Globus pallidus (tissue), 1 donor: Measurements from ENCODE around the gene ARMH3.
"Not testable (repeated sequence)": the region's sequence is repeated elsewhere in the genome, so short reads cannot be mapped to it uniquely, and the experiment has no call there.

Experiments
- DNase-seq: peaks from one replicate; pipeline ENCODE4 v3.0.0-alpha.2; 2015; ENCODE audit warnings: low spot score

Gene ARMH3

DNA sequence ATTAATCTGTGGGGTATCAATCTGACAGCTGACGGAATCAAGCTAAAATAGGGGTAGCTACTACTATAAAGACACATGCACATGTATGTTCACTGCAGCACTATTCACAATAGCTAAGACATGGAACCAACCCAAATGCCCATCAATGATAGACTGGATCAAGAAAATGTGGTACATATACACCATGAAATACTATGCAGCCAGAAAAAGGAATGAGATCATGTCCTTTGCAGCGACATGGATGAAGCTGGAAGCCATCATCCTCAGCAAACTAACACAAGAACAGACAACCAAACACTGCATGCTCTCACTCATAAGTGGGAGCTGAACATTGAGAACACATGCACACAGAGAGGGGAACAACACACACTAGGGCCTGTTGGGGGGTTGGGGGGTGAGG lies 75.3 kb downstream of the ARMH3 start:
- not testable (repeated sequence) for DNase-seq

DNA sequence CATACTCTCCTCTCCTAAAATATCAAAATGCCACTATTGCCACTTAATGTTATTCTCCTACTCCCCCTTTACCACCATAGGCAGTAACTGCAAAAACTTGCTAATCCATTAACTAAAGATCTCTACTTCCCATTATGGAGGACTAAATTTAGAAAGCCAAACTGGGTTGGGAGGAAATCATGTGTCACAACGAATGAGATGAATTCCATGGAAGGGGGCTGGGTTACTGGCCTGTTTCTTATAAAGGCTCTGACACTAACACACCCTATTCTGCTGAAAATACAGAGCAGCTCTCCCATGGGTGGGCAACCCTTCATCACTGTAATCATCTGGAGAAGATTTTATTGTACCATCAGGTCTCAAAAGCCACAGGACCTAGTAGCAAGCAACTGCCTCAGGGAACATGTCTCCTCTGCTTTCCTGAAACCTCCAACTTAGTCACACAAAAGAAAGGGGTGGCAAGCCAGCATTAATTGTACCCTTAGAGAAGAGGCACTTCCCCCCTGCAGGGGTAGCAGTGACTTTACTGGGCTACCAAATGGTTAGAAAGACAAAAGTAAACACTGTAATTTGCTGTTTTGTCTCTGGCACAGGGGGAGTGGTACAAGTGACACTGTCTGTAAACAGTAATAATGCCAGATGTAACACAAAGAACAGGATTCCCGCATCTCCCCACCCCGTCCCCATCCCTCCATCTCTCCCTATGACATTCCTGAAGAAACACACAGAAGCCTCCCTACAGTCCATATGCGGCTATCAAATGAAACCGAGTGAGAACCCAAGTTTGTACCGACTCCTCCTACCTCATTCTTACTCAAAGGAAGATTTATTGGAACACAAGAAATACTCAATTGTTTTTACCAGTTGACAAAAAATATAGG lies 81.6 kb downstream of the ARMH3 start:
- DNase-seq: peak; percentile 31

DNA sequence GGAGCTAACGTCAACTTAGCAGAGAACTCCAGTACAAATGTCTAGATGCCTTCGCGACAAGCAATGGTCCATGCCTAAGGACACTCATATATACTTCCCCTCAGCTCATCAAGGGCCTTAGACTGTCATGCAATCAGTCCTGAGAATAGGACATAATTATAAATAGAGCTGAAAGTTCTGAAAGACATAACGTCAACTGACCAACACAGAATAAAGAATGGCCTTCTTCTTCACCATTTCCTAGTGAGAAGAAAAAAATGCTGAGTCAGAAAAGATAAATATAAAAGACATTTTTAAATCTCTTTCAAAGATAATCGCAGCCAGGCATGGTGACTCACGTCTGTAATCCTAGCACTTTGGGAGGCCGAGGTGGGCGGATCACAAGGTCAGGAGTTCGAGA lies 83.2 kb downstream of the ARMH3 start:
- DNase-seq: no peak

DNA sequence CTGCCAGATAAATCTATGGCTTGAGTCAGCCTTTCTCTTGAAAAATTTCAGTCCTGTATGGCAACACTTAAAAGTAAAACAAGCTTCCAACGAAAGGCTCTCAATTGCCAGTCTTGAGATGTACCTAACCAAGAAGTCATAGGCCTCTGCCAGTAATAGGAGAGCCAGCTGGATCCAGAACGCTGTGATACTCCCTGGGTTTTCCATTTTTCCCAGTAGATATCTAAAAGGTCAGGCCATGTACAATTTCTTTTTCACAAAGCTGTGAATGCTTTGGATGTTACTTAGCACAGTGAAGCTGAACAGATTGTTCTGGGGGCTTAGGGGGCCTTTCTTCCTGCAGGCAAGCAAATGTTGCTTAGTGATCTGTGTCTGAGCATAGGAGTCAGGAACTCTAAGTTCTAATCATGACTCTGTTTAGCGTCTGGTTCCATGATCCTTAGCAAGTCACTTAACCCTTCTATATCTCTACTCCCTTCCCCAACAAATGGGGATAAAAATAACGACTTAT lies 86.5 kb downstream of the ARMH3 start:
- no peak for DNase-seq

DNA sequence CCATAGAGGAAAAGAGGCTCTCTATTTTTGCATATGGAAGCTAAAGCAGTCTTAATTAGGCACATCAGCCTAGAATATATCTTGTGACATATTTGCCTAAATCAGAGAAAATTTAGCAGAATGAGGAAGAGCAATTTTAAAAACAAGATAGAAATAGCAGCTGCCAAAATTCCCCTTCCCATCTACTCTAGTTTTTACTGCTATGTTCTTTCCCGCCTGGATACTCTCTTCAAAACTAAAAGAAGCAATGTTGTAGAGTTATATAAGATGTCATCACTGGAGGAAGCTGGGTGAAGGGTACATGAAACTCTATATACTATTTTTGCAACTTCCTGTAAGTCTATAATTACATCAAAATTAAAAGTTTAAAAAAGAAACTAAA lies 87.0 kb downstream of the ARMH3 start:
- no peak for DNase-seq

DNA sequence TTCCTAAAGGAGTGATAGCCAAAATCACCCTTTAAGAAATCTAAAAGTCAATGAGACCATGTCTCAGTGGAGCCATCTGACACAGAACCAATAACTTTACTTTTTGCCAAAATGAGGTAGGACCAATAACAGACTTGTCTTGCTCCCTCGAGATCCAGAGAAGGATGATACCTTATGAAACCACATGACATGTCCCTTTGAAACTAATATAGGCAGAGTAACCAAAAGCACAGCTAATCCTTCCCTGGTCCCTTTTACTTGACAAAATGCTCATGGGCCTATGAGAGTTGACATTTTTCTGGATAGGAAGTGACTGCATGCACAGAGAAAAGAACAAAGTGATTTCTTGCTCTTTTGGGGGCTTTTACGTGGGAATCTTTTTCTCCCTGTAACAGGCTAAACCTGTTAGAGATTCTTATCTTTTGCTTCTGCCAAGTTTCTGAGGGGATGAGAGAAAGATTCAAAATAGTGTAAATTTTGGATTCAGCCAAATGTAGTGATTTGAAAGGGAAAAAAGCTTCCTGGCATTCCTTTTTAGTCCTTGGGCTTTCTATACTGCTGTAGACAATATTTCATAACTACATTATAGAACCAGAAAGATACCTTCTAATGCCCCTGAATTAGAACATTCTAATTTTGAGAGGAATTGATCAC lies 87.6 kb downstream of the ARMH3 start:
- no peak for DNase-seq

DNA sequence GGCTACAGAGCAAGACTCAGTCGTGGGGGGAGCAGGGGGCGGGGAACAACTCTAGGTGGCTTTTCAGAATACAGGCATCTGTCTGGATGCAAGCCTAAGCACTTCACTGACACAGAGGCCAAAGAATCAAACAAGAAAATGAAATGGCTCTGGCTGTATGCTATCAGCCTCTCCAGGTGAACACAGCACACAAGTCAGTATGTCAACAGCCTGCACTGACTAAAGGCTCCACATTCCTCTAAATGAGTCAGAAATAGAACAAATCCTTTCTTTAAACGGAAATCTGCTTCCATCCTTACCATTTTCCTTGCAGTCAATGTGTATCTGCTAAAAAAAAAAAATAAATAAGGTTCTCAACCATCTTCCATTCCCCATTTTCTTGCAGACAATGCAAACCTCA lies 88.3 kb downstream of the ARMH3 start:
- DNase-seq: no peak

DNA sequence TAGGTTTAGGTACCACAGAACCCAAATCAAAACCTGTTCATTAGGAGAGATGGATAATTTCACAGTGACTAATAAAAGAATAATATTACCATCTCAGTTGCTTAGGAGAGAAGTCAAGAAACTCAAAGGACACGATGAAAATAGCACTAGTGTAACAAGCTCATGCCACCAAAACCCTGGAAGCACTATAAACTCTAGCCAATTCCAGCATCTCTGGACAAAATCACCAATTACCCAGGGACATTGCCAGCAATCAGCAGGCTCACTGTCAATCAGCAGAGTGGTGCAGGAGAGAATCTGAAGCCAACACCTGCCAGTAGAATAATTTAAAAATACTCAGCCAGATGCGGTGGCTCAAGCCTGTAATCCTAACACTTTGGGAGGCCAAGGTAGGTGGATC lies 88.9 kb downstream of the ARMH3 start:
- DNase-seq: no peak

DNA sequence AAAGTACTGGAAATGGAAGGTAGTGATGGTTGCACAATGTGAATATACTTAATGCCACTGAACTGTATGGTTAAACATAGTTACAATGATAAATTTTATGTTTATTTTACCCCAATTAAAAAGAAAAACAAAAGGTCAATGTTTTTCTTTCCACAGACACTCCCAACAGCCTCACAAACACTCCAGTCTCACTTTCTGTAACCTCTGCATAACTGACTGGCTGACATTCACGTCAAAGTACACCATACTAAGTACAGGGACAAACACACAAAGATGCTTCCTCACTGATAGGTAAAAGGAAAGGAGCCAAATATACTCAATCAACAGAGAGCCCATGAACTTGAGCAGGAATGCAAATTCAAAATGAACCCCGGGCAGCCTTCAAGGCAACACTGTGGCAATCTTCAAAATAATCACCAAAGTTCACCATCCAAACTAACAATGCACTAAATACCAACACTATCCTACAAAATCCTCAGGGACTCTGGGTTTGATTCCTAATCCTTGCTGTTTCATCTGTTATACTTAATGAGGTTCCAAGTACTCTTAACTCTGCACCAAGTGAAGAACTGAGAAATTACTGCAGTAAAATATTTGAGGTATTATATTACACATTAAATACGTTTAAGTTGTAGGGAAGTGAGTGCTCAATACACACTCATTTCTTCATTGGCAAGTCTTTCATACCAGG lies 90.8 kb downstream of the ARMH3 start:
- no peak for DNase-seq

DNA sequence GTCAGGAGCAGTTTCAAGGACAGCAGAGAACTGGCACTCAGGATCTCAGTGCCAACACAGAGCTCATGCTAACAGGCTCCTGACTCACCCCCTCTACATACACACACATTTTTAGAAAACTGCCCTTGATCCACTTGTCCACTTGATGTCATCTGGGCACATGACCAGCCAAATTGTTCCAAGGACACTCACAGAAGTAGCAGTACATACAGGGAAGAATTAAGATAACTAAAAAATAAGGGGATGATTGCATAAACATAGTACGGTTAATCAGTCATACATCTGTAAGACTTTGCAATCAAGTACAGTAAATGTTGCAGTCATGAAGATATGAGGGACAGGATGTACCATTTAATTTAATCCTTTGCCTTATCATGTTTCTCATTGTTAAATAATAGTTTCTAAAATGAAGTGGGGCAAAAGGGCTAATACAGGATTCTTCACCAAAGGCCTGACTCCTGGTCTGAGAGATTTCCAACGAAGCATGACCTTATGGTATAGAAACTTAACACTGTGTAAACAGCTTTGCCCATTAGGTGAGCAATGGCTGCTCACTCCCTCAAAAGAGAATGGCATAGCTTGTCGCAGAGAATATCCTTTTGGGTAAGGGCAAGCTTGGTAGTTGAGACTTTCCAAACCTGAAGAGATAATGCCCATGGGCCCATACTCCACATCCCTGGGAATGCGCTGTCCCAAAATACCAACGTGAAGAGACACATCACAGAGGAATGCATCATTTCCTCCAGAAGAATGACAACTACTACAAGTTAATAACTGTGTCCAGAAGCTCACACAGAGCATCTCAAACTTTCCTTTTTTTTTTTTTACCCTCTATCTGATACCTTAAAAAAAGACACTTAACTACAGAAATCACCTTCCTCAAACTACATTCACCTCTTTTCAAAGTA lies 94.1 kb downstream of the ARMH3 start:
- no peak for DNase-seq

DNA sequence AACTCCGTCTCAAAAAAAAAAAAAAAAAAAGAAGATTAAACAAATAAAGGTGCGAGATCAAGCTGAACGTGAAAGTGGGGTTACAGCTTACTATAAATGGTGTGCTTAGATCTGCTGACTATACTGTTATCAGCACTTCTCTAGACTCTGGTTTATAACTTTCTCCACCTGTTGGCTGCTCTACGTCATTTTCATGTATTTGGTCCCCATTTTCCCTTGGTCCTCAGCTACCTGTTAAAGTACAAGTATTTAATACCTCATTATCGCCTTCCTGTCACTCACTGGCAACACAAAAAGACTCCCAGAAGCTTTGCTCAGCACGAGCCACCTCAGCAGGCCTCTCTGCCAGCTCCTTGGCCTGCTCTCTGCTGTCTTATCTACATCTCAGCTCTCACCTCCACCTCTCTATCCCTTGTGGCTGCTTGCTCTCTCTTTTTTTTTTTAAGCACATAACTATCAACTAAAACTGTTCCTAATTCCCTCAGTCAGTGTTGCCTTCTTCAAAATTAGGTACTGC lies 95.0 kb downstream of the ARMH3 start:
- no peak for DNase-seq

DNA sequence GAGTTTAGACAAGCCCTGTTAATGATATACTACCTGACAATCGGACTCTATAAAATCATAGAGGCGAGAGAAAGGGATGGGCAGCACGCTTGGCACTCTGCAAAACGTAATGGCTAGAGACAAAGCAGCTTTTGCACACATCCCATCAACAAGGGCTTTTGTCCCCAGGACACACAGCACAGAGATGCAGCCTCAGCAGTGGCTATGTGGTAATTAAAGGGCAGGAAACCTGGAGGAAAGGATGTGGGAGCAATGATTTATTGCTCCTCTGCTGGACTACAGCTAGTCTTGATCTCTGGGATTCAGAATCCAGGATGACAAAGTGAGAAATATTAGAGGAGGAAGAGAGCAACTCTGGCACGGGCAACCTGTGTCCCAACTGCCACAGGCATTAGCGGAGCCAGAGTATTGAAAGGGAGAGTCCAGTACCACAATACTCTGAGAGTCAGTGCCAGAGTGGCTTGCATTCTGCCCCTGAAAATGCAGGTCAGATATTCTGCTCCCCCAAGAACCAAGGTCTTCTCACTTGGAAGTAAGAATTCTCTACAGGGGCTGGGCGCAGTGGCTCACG lies 96.5 kb downstream of the ARMH3 start:
- peak; percentile 31 for DNase-seq

DNA sequence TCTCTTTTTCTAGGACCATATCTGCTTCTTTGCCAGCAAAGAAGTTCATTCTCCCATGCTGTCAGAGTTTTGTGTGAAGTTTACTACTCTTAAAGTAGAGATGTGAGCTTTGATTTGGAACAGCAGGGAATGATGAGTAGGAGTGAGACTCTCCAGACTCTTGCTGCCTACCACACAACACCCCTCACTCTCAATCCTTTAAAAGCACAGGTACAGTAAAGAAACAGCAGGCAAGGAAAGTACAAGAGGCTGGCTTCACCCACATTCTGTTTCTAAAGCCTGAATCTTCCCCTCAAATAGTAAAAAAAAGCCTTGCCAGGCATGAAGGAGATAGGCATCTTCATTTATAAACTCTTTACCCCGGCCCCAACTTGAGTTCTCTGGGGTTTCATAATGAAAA lies 97.3 kb downstream of the ARMH3 start:
- no peak for DNase-seq

DNA sequence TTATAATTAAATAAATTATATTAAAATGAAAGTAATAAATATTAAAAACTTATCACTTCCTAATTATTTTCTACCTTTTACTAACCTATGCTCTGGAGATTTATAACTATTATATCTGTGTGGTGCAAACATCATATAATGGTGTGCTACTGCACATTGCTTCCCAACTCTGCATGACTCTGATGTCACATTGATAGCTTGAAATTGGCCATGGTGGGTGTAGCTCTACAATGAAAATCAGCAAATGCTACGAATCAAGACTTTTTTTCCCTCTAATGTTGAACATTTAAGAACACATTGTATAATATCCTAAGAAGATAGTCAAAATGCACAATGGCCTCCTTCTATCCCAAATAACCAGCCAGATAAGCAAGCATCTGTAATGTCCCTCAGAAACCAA lies 99.1 kb downstream of the ARMH3 start:
- DNase-seq: no peak

DNA sequence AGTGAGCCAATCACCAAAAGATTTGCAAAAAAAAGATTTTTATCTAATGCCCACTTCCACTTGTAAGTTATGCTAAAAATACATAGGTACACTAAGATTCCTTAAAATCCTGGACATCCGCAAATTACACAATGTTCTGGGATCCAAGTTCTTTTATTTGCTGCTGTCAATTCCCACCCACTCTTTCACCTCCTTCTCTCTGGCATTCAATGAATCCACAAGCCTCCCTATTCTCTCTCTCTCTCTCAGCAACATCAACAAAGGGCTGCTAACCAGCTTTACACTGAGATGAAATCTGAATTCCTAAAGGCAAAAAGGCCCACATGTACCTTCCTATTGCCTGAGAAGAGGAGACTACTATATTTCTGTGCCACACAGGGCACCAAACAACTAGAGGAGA lies 99.9 kb downstream of the ARMH3 start:
- no peak for DNase-seq

DNA sequence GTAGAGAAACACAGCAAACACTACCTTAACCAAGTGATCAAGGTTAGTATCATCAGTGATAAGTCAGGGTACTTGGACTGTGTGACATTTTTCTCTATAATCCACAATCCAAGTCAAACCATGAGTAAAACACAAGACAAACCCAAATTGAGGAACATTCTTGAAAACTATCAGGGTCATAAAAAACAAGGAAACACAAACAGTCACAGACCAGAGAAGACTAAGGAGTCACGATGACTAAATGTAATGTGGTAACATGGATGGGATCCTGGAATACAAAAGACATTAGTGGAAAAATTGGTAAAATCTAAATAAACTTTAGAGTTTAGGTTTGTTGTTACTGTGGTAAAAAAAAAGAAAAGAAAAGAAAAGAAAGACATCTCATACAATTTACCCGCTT lies 103.8 kb downstream of the ARMH3 start:
- DNase-seq: no peak

DNA sequence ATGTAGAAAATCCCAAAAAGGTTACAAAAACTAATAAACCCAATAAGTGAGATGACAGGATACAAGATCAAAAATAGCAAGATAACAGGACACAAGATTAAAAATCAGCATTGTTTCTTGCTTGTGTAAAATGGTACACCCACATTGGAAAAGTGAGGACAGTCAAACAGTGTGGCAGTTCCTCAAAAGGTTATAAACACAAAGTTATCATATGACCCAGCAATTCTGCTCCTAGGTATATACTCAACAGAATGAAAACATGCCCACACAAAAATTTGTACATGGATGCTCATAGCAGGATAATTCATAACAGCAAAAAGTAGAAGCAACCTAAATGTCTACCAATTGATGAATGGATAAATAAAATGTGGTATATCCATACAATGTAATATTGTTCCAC lies 105.8 kb downstream of the ARMH3 start:
- no peak for DNase-seq

DNA sequence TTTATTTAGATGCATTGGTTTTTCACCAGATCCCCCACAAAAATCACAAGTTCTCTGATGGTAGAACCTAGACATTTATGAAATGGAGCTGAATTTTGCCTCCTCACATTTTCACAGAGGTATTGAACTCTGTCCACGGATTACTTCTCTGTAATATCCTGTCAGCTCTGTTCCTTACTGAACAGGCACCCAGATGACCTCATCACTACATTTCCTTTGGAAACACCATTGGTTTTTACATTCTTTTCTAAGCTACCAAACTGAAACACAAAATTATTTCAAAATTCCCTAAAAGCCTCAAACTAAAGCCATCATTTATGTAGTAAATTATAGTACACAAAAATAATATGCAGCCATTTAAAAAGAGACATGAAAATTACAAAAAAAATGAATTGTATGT lies 114.1 kb downstream of the ARMH3 start:
- no peak for DNase-seq

DNA sequence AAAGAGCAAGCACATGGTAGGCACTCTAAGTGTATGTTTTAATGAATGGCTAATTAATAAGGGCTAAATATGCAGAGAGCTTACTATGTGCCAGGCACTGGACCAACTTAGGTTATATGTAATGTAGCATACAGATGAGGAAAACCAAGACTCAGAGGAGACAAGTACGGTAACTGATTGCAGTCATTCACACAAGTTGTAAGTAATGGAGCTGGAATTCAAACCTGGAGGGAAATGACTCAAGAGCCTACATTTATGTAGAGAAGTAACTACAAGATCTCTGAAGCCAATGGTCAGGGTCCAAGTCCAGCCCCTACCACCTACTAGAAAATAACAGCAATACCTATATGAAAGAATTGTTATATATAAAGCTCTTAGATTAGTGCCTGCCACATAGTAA lies 115.1 kb downstream of the ARMH3 start:
- DNase-seq: no peak

DNA sequence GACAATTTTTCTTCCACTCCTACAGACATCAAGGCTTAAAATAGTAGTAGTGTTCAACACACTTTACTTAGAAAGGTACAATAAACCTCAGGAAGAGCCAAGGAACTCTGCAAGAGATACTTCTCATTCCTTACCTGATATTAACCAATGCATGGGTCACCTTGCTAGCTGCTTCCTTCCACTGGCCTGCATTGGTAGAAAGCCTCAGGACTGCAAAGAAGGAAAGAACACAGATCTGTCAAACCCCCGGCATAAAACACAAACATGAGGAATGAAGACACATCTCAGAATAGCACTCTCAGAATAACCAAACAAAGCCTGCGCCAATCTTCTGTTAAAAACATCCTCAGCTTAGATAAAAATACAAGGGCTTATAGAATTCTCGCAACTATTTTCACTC lies 116.2 kb downstream of the ARMH3 start:
- no peak for DNase-seq

DNA sequence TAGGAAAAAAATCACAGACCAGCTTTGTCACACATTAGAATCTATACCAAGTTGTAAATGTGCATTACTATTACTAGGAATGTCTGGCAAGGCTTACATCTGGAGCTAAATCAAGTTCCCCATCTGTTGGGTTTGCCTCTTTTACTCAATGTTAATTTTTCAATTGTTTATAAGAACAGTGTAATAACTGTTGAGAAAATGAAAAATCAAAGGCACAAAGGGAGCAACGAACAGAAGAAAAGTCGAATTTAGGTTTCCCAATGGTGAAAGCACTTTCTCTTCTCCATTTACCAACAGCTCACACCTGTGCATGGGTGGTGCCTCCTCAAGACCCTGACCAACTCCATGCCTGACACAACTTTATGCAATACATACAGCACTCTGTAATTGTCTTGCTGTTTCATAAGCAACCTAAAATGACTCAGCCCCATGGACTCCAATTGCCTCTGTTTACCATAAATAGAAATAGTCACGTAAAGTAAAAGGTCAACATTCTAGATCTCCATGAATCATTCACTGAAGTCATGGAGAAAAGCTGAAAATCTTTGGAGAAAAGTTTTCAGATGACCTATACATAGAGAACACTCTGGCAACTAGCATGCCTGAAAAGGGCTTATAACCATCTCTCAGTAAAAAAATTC lies 116.8 kb downstream of the ARMH3 start:
- no peak for DNase-seq
